A172 (cell line): ENCODE results near the gene RUFY2. TPM values are rescaled to one million over a fixed set of nuclear protein-coding genes. Genes with fewer than 3 reads are reported as not detected.

Experiments
- DNase-seq: peaks from one replicate; pipeline ENCODE4 v3.0.0-alpha.2; 2015; ENCODE audit warnings: low spot score
- total RNA-seq: library from RNA; depleted of rRNA; stranded (reverse); fragments of >200 nt; shearing (Covaris generic); gene quantifications from 2 replicates; pipeline ENCODE4 v1.2.3, GENCODE V29; 2014

RUFY2 gene
- total RNA-seq, 1 experiment from 2014 or later = 40.2 TPM

- no peak for DNase-seq
Observed at GRCh38 chr10:68364101-68364886, 42.8 kb downstream of the RUFY2 start.

GRCh38 chr10:68362590-68362989 is 44.5 kb downstream of the RUFY2 start:
- no peak for DNase-seq

GRCh38 chr10:68359189-68359588 is 47.9 kb downstream of the RUFY2 start:
- no peak for DNase-seq

- no peak for DNase-seq
Observed at GRCh38 chr10:68353537-68353936, 53.5 kb downstream of the RUFY2 start.

- DNase-seq = peak; percentile 46
Observed at GRCh38 chr10:68348265-68348741, 58.8 kb downstream of the RUFY2 start.

GRCh38 chr10:68346774-68347173 is 60.3 kb downstream of the RUFY2 start:
- DNase-seq = no peak

- DNase-seq = no peak
Observed at GRCh38 chr10:68345621-68346020, 61.5 kb downstream of the RUFY2 start.

GRCh38 chr10:68342909-68343516 is 64.1 kb downstream of the RUFY2 start:
- DNase-seq = no peak

- no peak for DNase-seq
Observed at GRCh38 chr10:68340358-68341080, 66.6 kb downstream of the RUFY2 start.

GRCh38 chr10:68336754-68337351 is 70.2 kb downstream of the RUFY2 start:
- no peak for DNase-seq

- DNase-seq = no peak
Observed at GRCh38 chr10:68334672-68335467, 72.2 kb downstream of the RUFY2 start.

- no peak for DNase-seq
Observed at GRCh38 chr10:68333440-68334431, 73.3 kb downstream of the RUFY2 start.

- DNase-seq = no peak
Observed at GRCh38 chr10:68333058-68333395, 74.0 kb downstream of the RUFY2 start.

- peak; percentile 76 for DNase-seq
Observed at GRCh38 chr10:68332259-68333057, 74.6 kb downstream of the RUFY2 start, which contains the start of gene PBLD. TSS of gene PBLD (minus strand) at chr10:68332928. CDS start at chr10:68306844, 26,084 bp downstream.

GRCh38 chr10:68331455-68332258 is 75.4 kb downstream of the RUFY2 start, which contains the start of gene HNRNPH3:
TSS of gene HNRNPH3 (plus strand) at chr10:68332064. CDS start at chr10:68337222, 5,158 bp downstream.
- DNase-seq = peak; percentile 95

- DNase-seq = no peak
Observed at GRCh38 chr10:68330852-68331454, 76.1 kb downstream of the RUFY2 start.

- DNase-seq = no peak
Observed at GRCh38 chr10:68329506-68329861, 77.6 kb downstream of the RUFY2 start.
